ENCODE data around the gene HIRIP3.
"Not testable (repeated sequence)": the region's sequence is repeated elsewhere in the genome, so short reads cannot be mapped to it uniquely, and the experiment has no call there.

The HIRIP3 gene

GRCh38 chr16:30016555-30017276 is 21.3 kb upstream of the HIRIP3 start:
- DNase-seq (ENCODE audit: low read depth) = no peak
- no peak overlapping the region for H3K4me3 ChIP-seq (replicated peaks; ENCODE audit: low read depth, low read length)
- TF ChIP-seq CTCF (IDR thresholded peaks at IDR 0.05; ENCODE audit: low read length, missing control alignments) = no peak

GRCh38 chr16:30015450-30015849 is 20.0 kb upstream of the HIRIP3 start:
- not testable (repeated sequence) for DNase-seq (ENCODE audit: low read depth); H3K4me3 ChIP-seq (replicated peaks; ENCODE audit: low read depth, low read length)

- H3K4me3 ChIP-seq (replicated peaks; ENCODE audit: low read depth, low read length); DNase-seq (ENCODE audit: low read depth): not testable (repeated sequence)
Observed at GRCh38 chr16:30012598-30012997, 17.2 kb upstream of the HIRIP3 start.

- no peak overlapping the region for H3K4me3 ChIP-seq (replicated peaks; ENCODE audit: low read depth, low read length)
- TF ChIP-seq CTCF (IDR thresholded peaks at IDR 0.05; ENCODE audit: low read length, missing control alignments) = no peak
- no peak for DNase-seq (ENCODE audit: low read depth)
Observed at GRCh38 chr16:30011714-30012504, 16.5 kb upstream of the HIRIP3 start.

- DNase-seq (ENCODE audit: low read depth) = no peak
- peak within 1 kb of the TSS; percentile 37 for H3K4me3 ChIP-seq (replicated peaks; ENCODE audit: low read depth, low read length)
- TF ChIP-seq CTCF (IDR thresholded peaks at IDR 0.05; ENCODE audit: low read length, missing control alignments) = no peak
Observed at GRCh38 chr16:30010844-30011713, 15.7 kb upstream of the HIRIP3 start, which contains the start of gene DOC2A. DOC2A (minus strand) TSS chr16:30011027; CDS start chr16:30010222, 805 bp downstream.

- DNase-seq (ENCODE audit: low read depth) = no peak
- TF ChIP-seq CTCF (IDR thresholded peaks at IDR 0.05; ENCODE audit: low read length, missing control alignments) = no peak
- H3K4me3 ChIP-seq (replicated peaks; ENCODE audit: low read depth, low read length) = no peak overlapping the region
Observed at GRCh38 chr16:30009990-30010843, 14.8 kb upstream of the HIRIP3 start.

GRCh38 chr16:30009085-30009862 is 13.9 kb upstream of the HIRIP3 start:
- TF ChIP-seq CTCF (IDR thresholded peaks at IDR 0.05; ENCODE audit: low read length, missing control alignments) = no peak
- no peak overlapping the region for H3K4me3 ChIP-seq (replicated peaks; ENCODE audit: low read depth, low read length)
- DNase-seq (ENCODE audit: low read depth) = no peak
